Suprapubic skin (tissue), 4 donors: ENCODE data around the gene STUM. TPM values are rescaled to one million over a fixed set of nuclear protein-coding genes. Genes with fewer than 3 reads are reported as not detected.

Experiments used
- DNase-seq, 2 donors: peaks; one replicate each; pipeline ENCODE4 v3.0.0-alpha.2; 2019; ENCODE audit warnings: low spot score in 2 of 2
- H3K27ac ChIP-seq: fragments of 200-600 bp; sonication (generic); one replicate; pipeline ENCODE4 v1.5.1; 2019
- H3K27me3 ChIP-seq: fragments of 200-600 bp; sonication (generic); one replicate; pipeline ENCODE4 v1.5.1; 2019
- H3K36me3 ChIP-seq: fragments of 200-600 bp; sonication (generic); one replicate; pipeline ENCODE4 v1.5.1; 2019
- H3K4me1 ChIP-seq: fragments of 200-600 bp; sonication (generic); one replicate; pipeline ENCODE4 v1.5.1; 2019
- H3K4me3 ChIP-seq: fragments of 200-600 bp; sonication (generic); one replicate; pipeline ENCODE4 v1.5.1; 2019; ENCODE audit warnings: mild to moderate bottlenecking
- H3K9me3 ChIP-seq: fragments of 200-600 bp; sonication (generic); one replicate; pipeline ENCODE4 v1.5.1; 2019
- EP300 ChIP-seq: sonication (generic); formaldehyde crosslinking; IDR thresholded peaks from one replicate; pipeline ENCODE4 v1.6.1; 2017; ENCODE audit warnings: antibody characterized with exemption
- POLR2A ChIP-seq, 2 donors: fragments of 450-650 bp; IDR thresholded peaks; one replicate each; pipeline ENCODE4 v1.6.1; 2017; ENCODE audit warnings: antibody characterized with exemption in 2 of 2, mild to moderate bottlenecking in 2 of 2, moderate library complexity in 2 of 2
- POLR2AphosphoS5 ChIP-seq, 3 donors: sonication (generic); formaldehyde crosslinking; IDR thresholded peaks; one replicate each; pipeline ENCODE4 v1.6.1; 2017; ENCODE audit warnings: antibody characterized with exemption in 3 of 3
- WGBS: methylation state at CpG from one replicate; pipeline ENCODE4 v1.1.5; 2018; 5-methylcytosine and 5-hydroxymethylcytosine counted together
- total RNA-seq, 4 donors: library from RNA; depleted of rRNA; stranded (reverse); fragments of >200 nt; gene quantifications; one replicate each; pipeline ENCODE4 v1.1.0, GENCODE V29; 2016
- TF ChIP-seq, protein P1 (sequence below), 2 donors: fragments of 200-600 bp in 1 of 2; fragments of 450-650 bp in 1 of 2; sonication (generic) in 1 of 2; IDR thresholded peaks; one replicate each; pipeline ENCODE4 v1.5.1; 2016 to 2019; ENCODE audit warnings: antibody characterized with exemption in 2 of 2, mild to moderate bottlenecking in 1 of 2, moderate library complexity in 1 of 2

STUM gene
- total RNA-seq, 4 donors from 2014 or later: 1.6 to 5.9 (median 2.0) TPM

DNA sequence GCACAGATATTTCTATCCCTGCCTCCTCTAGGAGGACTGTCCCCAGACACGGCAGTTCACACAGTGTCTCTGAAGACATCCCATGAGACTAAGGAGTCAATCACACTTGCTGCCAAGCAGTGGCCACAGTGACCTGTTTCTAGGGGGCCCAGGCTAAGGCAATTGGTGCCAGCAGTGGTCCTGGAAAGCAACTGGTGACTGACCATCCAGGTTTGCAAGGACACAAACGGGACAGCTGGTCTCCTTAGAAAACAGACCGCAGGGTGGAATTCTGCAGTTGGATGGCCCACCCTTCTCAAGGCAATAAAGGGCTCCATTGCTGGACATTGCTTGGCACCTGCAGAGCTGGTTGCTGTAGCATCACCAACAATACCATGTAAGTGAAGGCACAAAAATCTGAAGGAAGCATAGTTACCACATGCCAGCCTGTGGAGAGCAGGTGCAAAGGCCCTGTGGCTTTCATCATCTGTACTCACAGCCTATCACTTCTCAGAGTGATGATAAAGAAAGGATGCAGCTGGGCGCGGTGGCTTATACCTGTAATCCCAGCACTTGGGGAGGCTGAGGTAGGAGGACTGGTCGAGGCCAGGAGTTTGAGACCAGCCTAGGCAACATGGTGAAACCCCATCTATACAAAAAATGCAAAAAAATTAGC, 81.5 kb downstream of the STUM start:
- peaks cover 8% of the 10 kb centered on the region for H3K36me3 ChIP-seq
- no peak overlapping the region for H3K4me3 ChIP-seq
- peak; percentile 45 to 49 for DNase-seq
- H3K4me1 ChIP-seq: peaks cover 37% of the 10 kb centered on the region
- no peak for TF ChIP-seq EP300
- TF ChIP-seq POLR2A (IDR thresholded peaks at IDR 0.05): no peak
- TF ChIP-seq POLR2AphosphoS5 (IDR thresholded peaks at IDR 0.05): no peak
- TF ChIP-seq, protein P1, sequence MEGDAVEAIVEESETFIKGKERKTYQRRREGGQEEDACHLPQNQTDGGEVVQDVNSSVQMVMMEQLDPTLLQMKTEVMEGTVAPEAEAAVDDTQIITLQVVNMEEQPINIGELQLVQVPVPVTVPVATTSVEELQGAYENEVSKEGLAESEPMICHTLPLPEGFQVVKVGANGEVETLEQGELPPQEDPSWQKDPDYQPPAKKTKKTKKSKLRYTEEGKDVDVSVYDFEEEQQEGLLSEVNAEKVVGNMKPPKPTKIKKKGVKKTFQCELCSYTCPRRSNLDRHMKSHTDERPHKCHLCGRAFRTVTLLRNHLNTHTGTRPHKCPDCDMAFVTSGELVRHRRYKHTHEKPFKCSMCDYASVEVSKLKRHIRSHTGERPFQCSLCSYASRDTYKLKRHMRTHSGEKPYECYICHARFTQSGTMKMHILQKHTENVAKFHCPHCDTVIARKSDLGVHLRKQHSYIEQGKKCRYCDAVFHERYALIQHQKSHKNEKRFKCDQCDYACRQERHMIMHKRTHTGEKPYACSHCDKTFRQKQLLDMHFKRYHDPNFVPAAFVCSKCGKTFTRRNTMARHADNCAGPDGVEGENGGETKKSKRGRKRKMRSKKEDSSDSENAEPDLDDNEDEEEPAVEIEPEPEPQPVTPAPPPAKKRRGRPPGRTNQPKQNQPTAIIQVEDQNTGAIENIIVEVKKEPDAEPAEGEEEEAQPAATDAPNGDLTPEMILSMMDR (IDR thresholded peaks at IDR 0.05): no peak
- no peaks in the 10 kb centered on the region for H3K9me3 ChIP-seq
- no peak overlapping the region for H3K27ac ChIP-seq
- H3K27me3 ChIP-seq: no peaks in the 10 kb centered on the region
- WGBS: 93% methylated on average over 6 of the region's 6 CpGs

DNA sequence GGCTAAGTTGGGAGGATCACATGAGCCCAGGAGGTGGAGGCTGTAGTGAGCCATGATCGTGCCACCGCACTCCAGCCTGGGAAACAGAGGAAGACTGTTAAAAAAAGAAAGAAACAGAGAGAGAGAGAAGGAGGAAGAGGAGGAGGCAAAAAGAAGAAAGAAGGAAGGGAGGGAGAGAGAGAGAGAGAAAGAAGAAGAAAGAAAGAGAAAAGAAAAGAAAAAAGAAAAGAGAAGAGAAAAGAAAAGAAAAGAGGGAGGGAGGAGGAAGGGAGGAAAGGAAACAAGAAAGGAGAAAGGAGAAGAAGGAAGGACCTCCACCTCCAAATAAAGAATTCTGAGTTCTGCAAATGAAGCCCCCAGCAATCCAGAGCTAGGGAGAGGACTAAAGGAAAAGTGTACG, 82.0 kb downstream of the STUM start:
- 94% methylated on average over 3 of the region's 3 CpGs for WGBS
- no peaks in the 10 kb centered on the region for H3K27me3 ChIP-seq
- H3K9me3 ChIP-seq: no peaks in the 10 kb centered on the region
- no peak overlapping the region for H3K27ac ChIP-seq
- H3K4me1 ChIP-seq: peaks cover 43% of the 10 kb centered on the region
- TF ChIP-seq POLR2AphosphoS5 (IDR thresholded peaks at IDR 0.05) (no peak), EP300 (no peak), POLR2A (IDR thresholded peaks at IDR 0.05) (no peak)
- TF ChIP-seq, protein P1 (IDR thresholded peaks at IDR 0.05): no peak
- H3K4me3 ChIP-seq: no peak overlapping the region
- DNase-seq: no peak
- peaks cover 8% of the 10 kb centered on the region for H3K36me3 ChIP-seq

DNA sequence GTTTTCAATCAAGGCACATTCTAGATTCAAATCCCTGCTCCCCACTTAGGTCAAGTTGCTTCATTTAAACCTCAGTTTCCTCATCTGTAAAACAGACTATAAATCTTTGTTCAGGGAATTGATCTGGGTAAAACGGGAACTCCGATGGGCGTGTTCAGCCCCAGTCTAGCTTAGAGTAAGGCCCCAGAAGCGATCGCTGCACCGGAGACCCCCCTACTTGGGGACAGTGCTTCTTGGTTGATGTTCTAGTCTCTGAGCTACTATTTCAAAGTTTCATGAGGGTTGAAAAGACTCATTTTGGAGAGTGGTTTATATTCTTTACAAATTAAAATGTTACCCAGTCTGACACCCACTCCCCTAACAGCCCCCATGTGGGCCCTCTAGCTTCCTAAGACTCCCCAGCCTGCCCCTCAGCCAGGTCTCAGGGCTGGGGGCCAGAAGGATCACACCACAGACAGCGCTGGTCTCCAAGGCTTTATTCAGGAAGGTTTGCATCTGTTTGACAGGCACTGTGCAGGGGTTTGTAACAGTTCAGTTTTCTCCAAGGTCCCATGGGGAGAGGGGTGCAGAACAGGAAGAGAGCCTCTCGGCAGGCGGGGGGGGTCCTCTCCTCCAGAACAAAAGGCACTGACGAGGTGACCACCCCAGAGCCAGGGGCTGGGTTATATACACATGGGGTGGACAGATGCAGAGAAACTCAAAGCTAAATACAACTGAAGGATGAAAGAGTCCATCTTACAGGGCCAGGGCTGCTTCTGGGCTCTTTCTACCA, 82.9 kb downstream of the STUM start:
- TF ChIP-seq, protein P1 (IDR thresholded peaks at IDR 0.05): no peak
- TF ChIP-seq POLR2A (IDR thresholded peaks at IDR 0.05) (no peak), EP300 (no peak), POLR2AphosphoS5 (IDR thresholded peaks at IDR 0.05) (no peak)
- no peak overlapping the region for H3K27ac ChIP-seq
- peaks cover 45% of the 10 kb centered on the region for H3K4me1 ChIP-seq

DNA sequence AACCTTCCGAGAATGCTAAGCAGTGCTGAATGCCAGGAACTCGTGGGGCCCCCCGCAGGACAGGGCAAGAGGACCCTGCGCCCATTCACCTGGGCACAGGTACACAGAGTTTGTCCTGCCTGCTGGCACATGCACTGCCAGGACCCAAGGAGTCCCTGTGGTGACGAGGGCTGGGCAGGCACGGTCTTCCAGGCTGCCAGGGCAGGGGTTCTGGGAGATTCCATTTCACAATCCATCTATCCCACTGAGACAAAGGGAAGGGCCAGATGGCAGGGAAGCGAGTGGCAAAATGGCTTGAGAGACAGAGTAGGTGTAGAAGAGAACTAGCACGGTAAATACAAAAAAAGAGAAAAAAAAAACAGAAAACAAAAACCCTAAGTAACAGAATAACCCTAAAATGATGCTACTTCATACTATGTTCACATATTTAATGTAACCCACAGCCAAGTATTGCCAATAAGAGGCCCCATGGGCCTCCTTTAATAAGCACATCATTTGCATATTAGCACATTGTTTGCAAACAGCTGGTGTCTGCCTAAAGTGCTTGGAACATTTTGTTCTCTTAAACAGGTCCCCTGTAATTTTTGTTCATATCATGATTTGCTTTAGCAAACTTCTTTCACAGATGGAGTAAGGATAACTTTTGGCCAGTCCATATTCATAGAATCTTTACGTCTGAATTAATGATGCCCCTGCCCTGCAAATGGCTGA, 83.8 kb downstream of the STUM start:
- Histone ChIP-seq H3K36me3 (peaks cover 19% of the 10 kb centered on the region), H3K27ac (peak overlapping the region; percentile 47), H3K9me3 (no peaks in the 10 kb centered on the region), H3K4me3 (no peak overlapping the region), H3K4me1 (peaks cover 42% of the 10 kb centered on the region), H3K27me3 (no peaks in the 10 kb centered on the region)
- peak; percentile 67 to 81 for DNase-seq
- TF ChIP-seq POLR2AphosphoS5 (IDR thresholded peaks at IDR 0.05) (no peak), EP300 (no peak), POLR2A (IDR thresholded peaks at IDR 0.05) (no peak)
- TF ChIP-seq, protein P1 (IDR thresholded peaks at IDR 0.05): no peak
- WGBS: 88% methylated on average over 9 of the region's 9 CpGs

More for the DNA sequence above, 82.9 kb downstream of the STUM start:
- no peak overlapping the region for H3K4me3 ChIP-seq
- no peaks in the 10 kb centered on the region for H3K27me3 ChIP-seq
- WGBS: 91% methylated on average over 10 of the region's 10 CpGs
- no peaks in the 10 kb centered on the region for H3K9me3 ChIP-seq
- peaks cover 10% of the 10 kb centered on the region for H3K36me3 ChIP-seq
- peak; percentile 31 to 54 for DNase-seq
